HG03432 (cell line): ENCODE results near the gene HK3.

Source experiments
- ATAC-seq: cut with Tn5 transposase; IDR thresholded peaks from one replicate; pipeline ENCODE4 v1.9.1; 2021; ENCODE audit warnings: mild to moderate bottlenecking, moderate library complexity; ENCODE audit not compliant: unreplicated experiment

HK3 gene

GRCh38 chr5:176899296-176899891, at the start of gene HK3:
Gene HK3, minus strand, starts transcription at chr5:176899346. Its CDS starts 3,187 bp downstream, at chr5:176896159.
- ATAC-seq, result no peak

- ATAC-seq, result no peak
Measured at GRCh38 chr5:176948458-176948857, 49.3 kb upstream of the HK3 start.

GRCh38 chr5:176947847-176948246, 48.7 kb upstream of the HK3 start:
- ATAC-seq, result no peak

GRCh38 chr5:176944268-176944667, 45.1 kb upstream of the HK3 start:
- ATAC-seq, result no peak

- ATAC-seq, result no peak
Measured at GRCh38 chr5:176943816-176944215, 44.7 kb upstream of the HK3 start.

GRCh38 chr5:176941951-176942350, 42.8 kb upstream of the HK3 start:
- ATAC-seq, result no peak

- no peak for ATAC-seq
Measured at GRCh38 chr5:176938472-176938871, 39.3 kb upstream of the HK3 start.

GRCh38 chr5:176935017-176935416, 35.9 kb upstream of the HK3 start:
- ATAC-seq, result no peak

GRCh38 chr5:176934309-176934930, 35.3 kb upstream of the HK3 start:
- ATAC-seq, result no peak

GRCh38 chr5:176929654-176930053, 30.5 kb upstream of the HK3 start:
- ATAC-seq, result no peak

GRCh38 chr5:176927562-176927961, 28.4 kb upstream of the HK3 start:
- no peak for ATAC-seq

- no peak for ATAC-seq
Measured at GRCh38 chr5:176922817-176923216, 23.7 kb upstream of the HK3 start.

- no peak for ATAC-seq
Measured at GRCh38 chr5:176921714-176922113, 22.6 kb upstream of the HK3 start.

GRCh38 chr5:176918613-176919012, 19.5 kb upstream of the HK3 start:
- no peak for ATAC-seq

- no peak for ATAC-seq
Measured at GRCh38 chr5:176916337-176916736, 17.2 kb upstream of the HK3 start.

GRCh38 chr5:176915906-176916305, 16.8 kb upstream of the HK3 start:
- ATAC-seq, result no peak

GRCh38 chr5:176912115-176912514, 13.0 kb upstream of the HK3 start:
- ATAC-seq, result no peak

GRCh38 chr5:176908675-176909368, 9.7 kb upstream of the HK3 start:
- no peak for ATAC-seq

- ATAC-seq, result no peak
Measured at GRCh38 chr5:176906796-176907195, 7.7 kb upstream of the HK3 start.

- ATAC-seq, result no peak
Measured at GRCh38 chr5:176906126-176906525, 7.0 kb upstream of the HK3 start.

- ATAC-seq, result no peak
Measured at GRCh38 chr5:176904276-176904675, 5.1 kb upstream of the HK3 start.

- no peak for ATAC-seq
Measured at GRCh38 chr5:176902911-176903664, 3.9 kb upstream of the HK3 start.
